Neutrophil (primary cell): Measurements from ENCODE around the gene CYTIP.

Source experiments
- H3K27ac ChIP-seq: fragments of 200-600 bp; sonication (generic); 2 replicates; pipeline ENCODE4 v1.5.1; 2016; ENCODE audit warnings: mild to moderate bottlenecking, moderate library complexity
- H3K27me3 ChIP-seq: fragments of 200-600 bp; sonication (generic); 2 replicates; pipeline ENCODE4 v1.6.0; 2016; ENCODE audit warnings: mild to moderate bottlenecking
- H3K36me3 ChIP-seq: fragments of 200-600 bp; sonication (generic); 2 replicates; pipeline ENCODE4 v1.5.1; 2017
- H3K4me1 ChIP-seq, 2 experiments: fragments of 200-600 bp in 1 of 2; sonication (generic) in 1 of 2; 1 replicate in 1 of 2; 2 replicates in 1 of 2; pipeline versions ENCODE4 v1.5.1 to v1.6.1; 2013 to 2016; ENCODE audit warnings: low read depth in 1 of 2, low read length in 1 of 2, mild to moderate bottlenecking in 1 of 2, moderate library complexity in 1 of 2; ENCODE audit not compliant: control insufficient read depth in 1 of 2, insufficient read depth in 1 of 2
- H3K4me3 ChIP-seq, 2 experiments: fragments of 200-600 bp in 1 of 2; sonication (generic) in 1 of 2; 1 replicate in 1 of 2; 2 replicates in 1 of 2; pipeline ENCODE4 v1.5.1; 2013 to 2016; ENCODE audit warnings: low read depth in 1 of 2, low read length in 1 of 2, mild to moderate bottlenecking in 1 of 2, moderate library complexity in 1 of 2
- H3K9me3 ChIP-seq: fragments of 200-600 bp; sonication (generic); 2 replicates; pipeline ENCODE4 v1.5.1; 2016
- TF ChIP-seq, protein P1 (sequence below): fragments of 200-600 bp; sonication (generic); IDR thresholded peaks from 2 replicates; pipeline ENCODE4 v1.5.1; 2016; ENCODE audit warnings: antibody characterized with exemption

The CYTIP gene

GRCh38 chr2:157395811-157396210 lies 48.1 kb downstream of the CYTIP start:
- TF ChIP-seq, protein P1, sequence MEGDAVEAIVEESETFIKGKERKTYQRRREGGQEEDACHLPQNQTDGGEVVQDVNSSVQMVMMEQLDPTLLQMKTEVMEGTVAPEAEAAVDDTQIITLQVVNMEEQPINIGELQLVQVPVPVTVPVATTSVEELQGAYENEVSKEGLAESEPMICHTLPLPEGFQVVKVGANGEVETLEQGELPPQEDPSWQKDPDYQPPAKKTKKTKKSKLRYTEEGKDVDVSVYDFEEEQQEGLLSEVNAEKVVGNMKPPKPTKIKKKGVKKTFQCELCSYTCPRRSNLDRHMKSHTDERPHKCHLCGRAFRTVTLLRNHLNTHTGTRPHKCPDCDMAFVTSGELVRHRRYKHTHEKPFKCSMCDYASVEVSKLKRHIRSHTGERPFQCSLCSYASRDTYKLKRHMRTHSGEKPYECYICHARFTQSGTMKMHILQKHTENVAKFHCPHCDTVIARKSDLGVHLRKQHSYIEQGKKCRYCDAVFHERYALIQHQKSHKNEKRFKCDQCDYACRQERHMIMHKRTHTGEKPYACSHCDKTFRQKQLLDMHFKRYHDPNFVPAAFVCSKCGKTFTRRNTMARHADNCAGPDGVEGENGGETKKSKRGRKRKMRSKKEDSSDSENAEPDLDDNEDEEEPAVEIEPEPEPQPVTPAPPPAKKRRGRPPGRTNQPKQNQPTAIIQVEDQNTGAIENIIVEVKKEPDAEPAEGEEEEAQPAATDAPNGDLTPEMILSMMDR = no peak
- H3K27me3 ChIP-seq = no peaks in the 10 kb centered on the region
- H3K36me3 ChIP-seq = no peaks in the 10 kb centered on the region
- H3K4me1 ChIP-seq = no peaks in the 10 kb centered on the region
- H3K9me3 ChIP-seq = no peaks in the 10 kb centered on the region
- no peak overlapping the region for H3K4me3 ChIP-seq
- no peak overlapping the region for H3K27ac ChIP-seq

- H3K4me1 ChIP-seq = no peaks in the 10 kb centered on the region
- no peaks in the 10 kb centered on the region for H3K36me3 ChIP-seq
- no peaks in the 10 kb centered on the region for H3K27me3 ChIP-seq
- H3K27ac ChIP-seq = no peak overlapping the region
- H3K4me3 ChIP-seq = no peak overlapping the region
- TF ChIP-seq, protein P1 = no peak
- H3K9me3 ChIP-seq = no peaks in the 10 kb centered on the region
Measured at GRCh38 chr2:157394928-157395327, 49.0 kb downstream of the CYTIP start.

GRCh38 chr2:157393348-157393747 lies 50.5 kb downstream of the CYTIP start:
- H3K27me3 ChIP-seq = no peaks in the 10 kb centered on the region
- H3K4me3 ChIP-seq = no peak overlapping the region
- TF ChIP-seq, protein P1 = no peak
- H3K4me1 ChIP-seq = no peaks in the 10 kb centered on the region
- H3K36me3 ChIP-seq = no peaks in the 10 kb centered on the region
- H3K9me3 ChIP-seq = no peaks in the 10 kb centered on the region
- H3K27ac ChIP-seq = no peak overlapping the region

DNA sequence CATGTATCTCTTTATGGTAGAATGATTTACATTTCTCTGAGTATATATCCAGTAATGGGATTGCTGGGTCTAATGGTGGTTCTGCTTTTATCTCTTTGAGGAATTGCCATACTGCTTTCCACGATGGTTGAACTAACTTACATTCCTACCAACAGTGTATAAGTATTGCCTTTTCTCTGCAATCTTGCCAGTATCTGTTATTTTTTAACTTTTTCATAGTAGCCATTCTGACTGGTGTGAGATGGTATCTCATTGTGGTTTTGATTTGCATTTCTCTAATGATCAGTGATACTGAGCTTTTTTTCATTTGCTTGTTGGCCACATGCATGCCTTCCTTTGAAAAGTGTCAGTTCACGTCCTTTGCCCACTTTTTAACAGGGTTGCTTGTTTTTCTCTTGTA lies 55.1 kb downstream of the CYTIP start:
- H3K36me3 ChIP-seq = no peaks in the 10 kb centered on the region
- no peaks in the 10 kb centered on the region for H3K9me3 ChIP-seq
- TF ChIP-seq, protein P1 = no peak
- no peaks in the 10 kb centered on the region for H3K4me1 ChIP-seq
- no peaks in the 10 kb centered on the region for H3K27me3 ChIP-seq
- no peak overlapping the region for H3K4me3 ChIP-seq
- no peak overlapping the region for H3K27ac ChIP-seq

DNA sequence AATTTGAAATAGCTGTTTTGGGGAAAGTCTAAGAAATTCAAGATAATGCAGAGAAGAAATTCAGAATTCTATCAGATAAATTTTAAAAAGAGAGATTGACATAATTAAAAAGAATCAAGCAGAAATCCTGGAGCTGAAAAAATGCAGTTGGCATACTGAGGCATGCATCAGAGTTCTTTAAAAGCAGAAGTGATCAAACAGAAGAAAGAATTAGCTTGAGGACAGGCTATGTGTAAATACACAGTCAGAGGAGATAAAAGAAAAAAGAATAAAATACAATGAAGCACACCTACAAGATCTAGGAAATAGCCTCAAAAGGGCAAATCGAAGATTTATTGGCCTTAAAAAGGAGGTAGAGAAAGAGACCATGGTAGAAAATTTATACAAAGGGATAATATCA lies 57.1 kb downstream of the CYTIP start:
- no peaks in the 10 kb centered on the region for H3K36me3 ChIP-seq
- H3K4me3 ChIP-seq = no peak overlapping the region
- H3K4me1 ChIP-seq = no peaks in the 10 kb centered on the region
- no peak overlapping the region for H3K27ac ChIP-seq
- TF ChIP-seq, protein P1 = no peak
- H3K9me3 ChIP-seq = no peaks in the 10 kb centered on the region
- no peaks in the 10 kb centered on the region for H3K27me3 ChIP-seq

DNA sequence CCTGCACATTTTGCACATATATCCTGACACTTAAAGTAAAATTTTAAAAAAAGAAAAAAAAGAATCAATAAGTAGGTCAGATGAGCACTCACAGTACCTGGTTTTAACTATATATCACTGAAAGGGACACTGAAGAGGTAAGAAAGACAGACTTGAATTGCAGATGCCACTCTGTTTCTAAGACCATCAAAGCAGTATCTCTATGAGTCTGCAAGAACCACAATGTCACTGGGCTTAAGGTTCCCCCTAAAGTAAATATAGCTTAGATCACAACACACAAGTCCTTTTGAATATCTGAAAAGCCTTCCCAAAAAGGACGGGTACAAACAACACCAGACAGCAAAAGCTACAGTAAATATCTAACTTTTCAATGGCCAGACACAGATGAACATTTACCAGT lies 57.6 kb downstream of the CYTIP start:
- H3K27ac ChIP-seq = no peak overlapping the region
- H3K36me3 ChIP-seq = no peaks in the 10 kb centered on the region
- no peaks in the 10 kb centered on the region for H3K27me3 ChIP-seq
- TF ChIP-seq, protein P1 = no peak
- no peaks in the 10 kb centered on the region for H3K9me3 ChIP-seq
- no peak overlapping the region for H3K4me3 ChIP-seq
- no peaks in the 10 kb centered on the region for H3K4me1 ChIP-seq
